Parathyroid adenoma (tissue), 2 donors: ENCODE data around the gene FDXR.

Source experiments
- H2AFZ ChIP-seq: fragments of 300-600 bp; sonication (generic); one replicate; pipeline ENCODE4 v1.7.0; 2017; ENCODE audit warnings: antibody characterized with exemption, mild to moderate bottlenecking
- H3K27ac ChIP-seq: fragments of 300-600 bp; sonication (generic); one replicate; pipeline ENCODE4 v1.7.0; 2017
- H3K27me3 ChIP-seq: fragments of 300-600 bp; sonication (generic); one replicate; pipeline ENCODE4 v1.7.0; 2017; ENCODE audit warnings: low read length; ENCODE audit not compliant: control insufficient read depth, insufficient read depth
- H3K36me3 ChIP-seq: fragments of 300-600 bp; sonication (generic); one replicate; pipeline ENCODE4 v1.7.0; 2017; ENCODE audit warnings: low read length; ENCODE audit not compliant: control insufficient read depth, insufficient read depth
- H3K4me1 ChIP-seq: fragments of 300-600 bp; sonication (generic); one replicate; pipeline ENCODE4 v1.7.0; 2017; ENCODE audit warnings: control low read depth
- H3K4me2 ChIP-seq: fragments of 300-600 bp; sonication (generic); one replicate; pipeline ENCODE4 v1.7.0; 2017; ENCODE audit warnings: low read length
- H3K4me3 ChIP-seq: fragments of 300-600 bp; sonication (generic); one replicate; pipeline ENCODE4 v1.7.0; 2017; ENCODE audit warnings: low read depth, low read length
- H3K79me2 ChIP-seq: fragments of 300-600 bp; sonication (generic); one replicate; pipeline ENCODE4 v1.7.0; 2017; ENCODE audit warnings: control low read depth
- H3K9ac ChIP-seq: fragments of 300-600 bp; sonication (generic); one replicate; pipeline ENCODE4 v1.7.0; 2017; ENCODE audit warnings: mild to moderate bottlenecking
- H3K9me3 ChIP-seq: fragments of 300-600 bp; sonication (generic); one replicate; pipeline ENCODE4 v1.7.0; 2017; ENCODE audit warnings: low read length; ENCODE audit not compliant: control insufficient read depth
- CTCF ChIP-seq: fragments of 300-600 bp; sonication (generic); IDR thresholded peaks from one replicate; pipeline ENCODE4 v1.7.0; 2017; ENCODE audit warnings: antibody characterized with exemption, mild to moderate bottlenecking
- donor health status: primary hyperparathyroidism.

The FDXR gene

GRCh38 chr17:74859459-74860228, 13.2 kb downstream of the FDXR start, which contains the start of gene GRIN2C:
Gene GRIN2C, minus strand, starts transcription at chr17:74859885. Its CDS starts 4,793 bp downstream, at chr17:74855092.
- no peaks in the 10 kb centered on the region for H3K36me3 ChIP-seq
- H3K27me3 ChIP-seq, result peaks cover 8% of the 10 kb centered on the region
- H3K4me3 ChIP-seq, result peak within 1 kb of the TSS; percentile 22
- no peak for TF ChIP-seq CTCF
- H2AFZ ChIP-seq, result peak within 1 kb of the TSS; percentile 38
- no peak within 1 kb of the TSS for H3K9ac ChIP-seq
- H3K27ac ChIP-seq, result no peak within 1 kb of the TSS
- no peaks in the 10 kb centered on the region for H3K9me3 ChIP-seq
- peak within 1 kb of the TSS; percentile 58 for H3K4me2 ChIP-seq
- H3K4me1 ChIP-seq, result no peaks in the 10 kb centered on the region
- H3K79me2 ChIP-seq, result no peaks in the 10 kb centered on the region

GRCh38 chr17:74858672-74859458, 13.9 kb downstream of the FDXR start:
- Histone ChIP-seq H3K79me2 (no peaks in the 10 kb centered on the region), H3K9me3 (no peaks in the 10 kb centered on the region), H3K9ac (no peak overlapping the region), H3K27ac (no peak overlapping the region), H3K4me3 (no peak overlapping the region), H3K4me1 (no peaks in the 10 kb centered on the region), H3K36me3 (no peaks in the 10 kb centered on the region), H3K27me3 (peaks cover 8% of the 10 kb centered on the region), H3K4me2 (no peak overlapping the region), H2AFZ (no peak overlapping the region)
- no peak for TF ChIP-seq CTCF

GRCh38 chr17:74857191-74857590, 15.6 kb downstream of the FDXR start:
- H3K9ac ChIP-seq, result no peak overlapping the region

DNA sequence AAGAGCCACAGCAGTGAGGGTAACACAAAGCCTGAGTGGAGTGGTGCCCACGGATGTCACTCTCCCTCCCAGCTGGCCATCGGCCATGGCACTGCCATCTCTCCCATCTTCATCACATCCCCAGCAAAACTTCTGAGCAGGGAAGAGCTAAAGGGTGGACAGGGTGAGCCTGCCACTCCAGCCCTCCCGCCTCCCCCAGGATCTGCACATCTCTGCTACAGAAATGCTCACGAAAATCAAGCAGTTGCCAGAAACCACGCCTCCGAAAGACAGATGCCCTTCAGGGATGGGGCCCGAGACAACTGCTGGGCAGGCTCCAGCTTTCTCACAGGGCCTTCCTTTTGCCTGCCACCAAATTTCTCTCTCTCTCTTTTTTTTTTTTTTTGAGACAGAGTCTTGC, 16.7 kb downstream of the FDXR start:
- H3K27me3 ChIP-seq, result peaks cover 7% of the 10 kb centered on the region
- no peak for TF ChIP-seq CTCF
- no peak overlapping the region for H3K9ac ChIP-seq
- no peak overlapping the region for H3K27ac ChIP-seq
- H3K79me2 ChIP-seq, result no peaks in the 10 kb centered on the region
- H3K4me1 ChIP-seq, result no peaks in the 10 kb centered on the region
- H2AFZ ChIP-seq, result no peak overlapping the region
- no peak overlapping the region for H3K4me2 ChIP-seq
- no peaks in the 10 kb centered on the region for H3K36me3 ChIP-seq
- no peaks in the 10 kb centered on the region for H3K9me3 ChIP-seq
- no peak overlapping the region for H3K4me3 ChIP-seq

More at GRCh38 chr17:74857191-74857590, 15.6 kb downstream of the FDXR start:
- Histone ChIP-seq H3K4me3 (no peak overlapping the region), H3K27me3 (peaks cover 8% of the 10 kb centered on the region), H3K79me2 (no peaks in the 10 kb centered on the region), H3K27ac (no peak overlapping the region), H3K4me1 (no peaks in the 10 kb centered on the region), H3K4me2 (no peak overlapping the region), H3K36me3 (no peaks in the 10 kb centered on the region), H2AFZ (no peak overlapping the region), H3K9me3 (no peaks in the 10 kb centered on the region)
- no peak for TF ChIP-seq CTCF
